ENCODE data around the gene RPL9.
"Not testable (repeated sequence)": the region's sequence is repeated elsewhere in the genome, so short reads cannot be mapped to it uniquely, and the experiment has no call there.

The RPL9 gene

DNA sequence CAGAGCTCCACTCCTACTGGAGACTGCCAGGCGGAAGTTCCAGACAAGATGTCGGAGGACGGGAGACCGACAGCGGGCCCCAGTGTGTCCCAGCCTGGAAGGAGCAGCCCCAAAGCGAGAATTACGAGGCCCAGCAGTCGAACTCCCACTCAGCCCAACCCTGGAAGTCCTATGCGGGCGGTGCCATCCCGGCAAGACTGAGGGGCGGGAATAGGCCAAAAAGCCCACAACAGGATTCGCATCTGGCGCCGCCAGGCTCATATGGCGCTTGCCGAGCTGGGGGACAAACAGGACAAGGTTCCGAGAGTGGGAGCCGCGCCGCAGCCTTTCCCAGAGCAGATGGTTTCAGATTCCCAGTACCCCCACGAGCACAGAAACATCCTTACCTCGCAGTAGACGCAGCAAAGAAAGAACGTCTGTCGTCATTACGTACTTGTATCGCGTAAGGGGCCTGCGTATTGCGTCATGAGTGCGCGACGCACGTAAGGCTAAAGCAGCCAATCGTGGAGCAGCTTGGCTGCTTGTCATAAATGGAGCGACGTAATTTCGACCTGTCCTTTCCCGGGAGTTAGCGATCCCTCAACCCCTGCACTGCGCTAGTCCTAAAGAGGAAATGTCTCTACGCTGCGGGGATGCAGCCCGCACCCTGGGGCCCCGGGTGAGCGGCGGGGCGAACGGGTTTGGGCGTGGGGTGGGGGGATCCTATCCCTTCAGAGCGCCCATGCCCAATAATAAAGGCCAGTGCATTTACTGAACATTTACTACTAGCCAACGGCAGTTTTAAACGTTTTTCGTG, at the start of gene RPL9, which contains the start of gene LIAS:
TSS of gene RPL9 (minus strand) at position 418 of the 796 bp plus-strand sequence. CDS start 483 bp downstream, outside the sequence.
TSS of gene LIAS (plus strand) at position 552 of the 796 bp plus-strand sequence. CDS start at position 614, 62 bp downstream.
- peak; percentile 84 to 86 (median 86) for DNase-seq (ENCODE audit: low read depth in 3 of 3, low spot score in 1 of 3)

DNA sequence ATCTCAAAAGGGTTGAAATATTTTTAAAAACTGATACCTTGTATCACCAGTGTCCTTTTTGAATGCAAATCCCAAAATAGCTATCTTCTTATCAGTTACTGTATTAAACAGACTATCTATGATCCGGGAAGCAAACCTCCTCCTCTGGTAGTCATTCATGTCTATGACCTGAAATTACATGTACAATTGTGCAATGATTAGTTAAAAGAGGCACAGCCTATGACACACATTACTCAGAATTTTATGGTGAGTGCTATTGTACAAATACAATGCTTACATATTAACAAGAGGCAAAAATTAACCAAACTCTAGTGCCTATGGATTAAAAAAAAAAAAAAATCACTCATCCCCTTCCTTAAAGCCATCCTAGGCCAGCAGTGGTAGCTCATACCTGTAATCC, 46.9 kb upstream of the RPL9 start:
- DNase-seq (ENCODE audit: low read depth in 3 of 3, low spot score in 1 of 3), result no peak

DNA sequence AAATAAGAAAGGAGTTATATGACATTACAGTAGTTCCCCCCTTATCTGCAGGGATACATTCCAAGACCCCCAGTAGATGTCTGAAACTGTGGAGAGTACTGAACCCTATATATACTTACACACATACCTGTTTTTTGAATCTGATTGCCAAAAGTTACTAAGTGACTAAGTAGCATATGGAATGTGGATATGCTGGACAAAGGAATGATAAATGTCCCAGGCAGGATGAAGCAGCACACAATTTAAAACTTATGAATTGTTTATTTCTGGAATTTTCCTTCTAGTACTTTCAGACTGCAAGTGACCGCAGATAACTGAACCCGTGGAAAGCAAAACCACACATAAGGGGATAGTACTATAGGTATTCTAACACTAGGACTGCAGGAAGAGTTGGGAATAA, 45.8 kb upstream of the RPL9 start:
- DNase-seq (ENCODE audit: low read depth in 3 of 3, low spot score in 1 of 3), result no peak

DNA sequence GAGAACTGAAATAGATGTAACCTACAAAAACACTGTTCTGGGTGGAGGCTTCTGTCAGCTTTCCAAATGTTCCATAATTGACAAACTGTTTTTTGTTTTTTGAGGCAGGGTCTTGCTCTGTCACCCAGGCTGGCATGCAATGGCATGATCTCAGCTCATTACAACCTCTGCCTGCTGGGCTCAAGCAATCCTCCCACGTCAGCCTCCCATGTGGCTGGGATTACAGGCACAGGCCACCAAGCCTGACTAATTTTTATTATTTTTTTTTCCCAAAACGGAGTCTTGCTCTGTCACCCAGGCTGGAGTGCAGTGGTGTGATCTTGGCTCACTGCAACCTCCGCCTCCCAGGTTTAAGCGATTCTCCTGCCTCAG, 43.9 kb upstream of the RPL9 start:
- DNase-seq (ENCODE audit: low read depth in 3 of 3, low spot score in 1 of 3), result not testable (repeated sequence)

DNA sequence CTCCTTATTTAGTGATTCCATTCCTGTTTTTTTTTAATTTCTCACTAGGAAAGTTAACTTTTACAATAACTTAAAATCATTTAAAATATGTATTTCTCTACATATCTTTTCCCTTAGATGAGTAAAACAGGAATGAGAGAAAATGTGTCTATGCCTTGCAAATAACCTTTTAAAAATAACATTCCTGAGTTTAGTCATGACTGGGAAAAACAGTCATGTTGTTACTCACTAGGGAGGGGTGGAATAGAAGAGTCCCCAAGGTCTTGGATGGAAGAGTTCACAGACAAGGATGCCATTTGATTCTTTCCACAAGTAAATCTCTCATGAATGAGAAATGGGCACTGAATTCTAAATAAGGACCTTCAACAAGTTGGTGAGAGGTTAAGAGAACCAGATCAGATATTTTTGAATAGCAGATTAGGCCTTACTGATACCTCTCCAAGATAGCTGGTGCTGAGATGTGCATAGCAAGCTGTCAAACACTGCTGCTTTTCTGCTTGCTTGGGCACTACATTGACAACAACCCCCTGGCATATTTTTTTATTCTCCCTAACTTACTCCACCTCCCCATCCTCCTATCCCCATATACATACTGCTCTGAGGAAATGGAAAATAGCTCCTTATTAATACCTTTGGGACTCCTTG, 43.4 kb upstream of the RPL9 start:
- DNase-seq (ENCODE audit: low read depth in 3 of 3, low spot score in 1 of 3), result no peak

DNA sequence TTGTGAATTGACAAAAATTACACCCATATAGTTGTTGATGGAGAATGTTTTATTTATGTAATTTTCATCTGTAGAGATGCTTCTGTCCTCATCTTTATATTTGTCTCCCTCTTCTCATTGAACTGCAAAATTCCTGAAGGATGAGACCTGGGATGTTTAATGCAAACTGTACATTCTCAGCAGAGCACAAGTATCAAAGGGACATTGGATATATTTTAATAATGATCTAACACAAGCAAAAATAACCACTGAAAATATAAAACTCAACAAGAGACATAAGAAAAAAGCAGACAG, 40.0 kb upstream of the RPL9 start:
- DNase-seq (ENCODE audit: low read depth in 3 of 3, low spot score in 1 of 3), result no peak

DNA sequence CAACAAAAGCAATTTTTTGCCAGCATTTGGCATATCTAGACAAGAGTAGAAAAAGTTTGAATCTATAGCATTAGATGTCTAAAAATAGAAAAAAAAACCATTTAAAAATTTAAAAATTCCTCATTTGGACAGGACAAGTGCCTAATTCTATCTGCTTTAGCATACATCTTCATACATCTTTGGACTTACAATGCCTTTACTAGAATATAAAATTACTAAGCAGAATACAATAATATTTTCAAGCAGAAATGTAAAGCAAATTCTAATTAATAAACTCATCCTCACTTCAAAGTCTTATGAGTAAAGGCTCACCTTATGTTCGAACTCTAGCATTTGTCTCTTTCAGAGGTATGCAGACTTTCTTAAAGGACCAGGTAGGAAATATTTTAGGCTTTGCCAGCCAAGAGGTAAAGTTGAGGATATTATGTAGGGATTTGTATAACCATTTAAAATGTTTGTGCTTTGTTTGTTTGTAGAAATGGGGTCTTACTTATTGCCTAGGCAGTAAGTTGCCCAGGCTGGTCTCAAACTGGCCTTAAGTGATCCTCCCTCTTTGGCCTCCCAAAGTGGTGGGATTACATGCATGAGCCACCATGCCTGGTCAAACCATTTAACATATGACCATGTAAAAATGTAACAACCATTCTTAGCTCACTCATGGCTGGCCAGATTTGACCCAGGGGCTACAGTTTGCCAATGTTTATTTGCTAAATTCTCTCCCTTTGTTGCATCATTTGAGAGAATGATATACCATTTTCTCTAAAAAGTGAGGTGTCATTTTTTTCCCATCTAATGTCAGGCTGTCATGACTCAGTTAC, 39.4 kb upstream of the RPL9 start:
- DNase-seq (ENCODE audit: low read depth in 3 of 3, low spot score in 1 of 3), result no peak

DNA sequence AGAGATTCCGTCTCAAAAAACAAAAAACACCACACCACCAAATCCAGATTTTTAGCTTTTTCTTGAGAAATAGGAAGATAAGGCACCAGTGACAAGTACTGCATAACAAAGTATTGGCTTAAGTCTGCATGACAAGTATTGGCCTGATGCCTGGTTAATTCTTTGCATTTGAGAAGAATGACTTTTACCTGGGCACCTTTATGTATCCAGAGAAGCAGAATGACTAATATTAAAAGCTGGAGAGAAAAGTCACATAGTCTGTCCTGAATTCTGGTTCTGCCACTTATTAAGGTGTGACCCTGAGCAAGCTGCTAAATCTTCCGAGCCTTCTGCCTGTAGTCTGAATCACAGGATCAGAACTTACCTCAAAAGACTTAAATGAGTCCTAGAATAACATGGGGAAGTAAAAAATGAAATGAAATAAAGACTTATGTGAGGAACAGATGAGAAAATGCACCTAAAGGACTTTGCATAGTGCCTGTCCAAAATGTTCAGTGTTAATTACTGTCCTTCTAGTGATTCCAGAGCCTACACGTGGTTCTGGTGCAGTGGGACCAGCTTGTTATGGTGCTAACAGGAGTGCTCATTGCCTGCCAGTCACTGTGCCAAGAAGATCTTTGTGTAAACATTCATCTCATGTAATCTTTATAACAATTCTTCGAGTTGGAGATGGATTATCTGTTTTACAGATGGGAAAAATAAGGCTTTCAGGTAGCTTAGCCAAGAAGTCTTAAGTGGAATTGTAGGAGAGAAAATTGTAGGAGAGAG, 36.9 kb upstream of the RPL9 start:
- DNase-seq (ENCODE audit: low read depth in 3 of 3, low spot score in 1 of 3), result no peak

DNA sequence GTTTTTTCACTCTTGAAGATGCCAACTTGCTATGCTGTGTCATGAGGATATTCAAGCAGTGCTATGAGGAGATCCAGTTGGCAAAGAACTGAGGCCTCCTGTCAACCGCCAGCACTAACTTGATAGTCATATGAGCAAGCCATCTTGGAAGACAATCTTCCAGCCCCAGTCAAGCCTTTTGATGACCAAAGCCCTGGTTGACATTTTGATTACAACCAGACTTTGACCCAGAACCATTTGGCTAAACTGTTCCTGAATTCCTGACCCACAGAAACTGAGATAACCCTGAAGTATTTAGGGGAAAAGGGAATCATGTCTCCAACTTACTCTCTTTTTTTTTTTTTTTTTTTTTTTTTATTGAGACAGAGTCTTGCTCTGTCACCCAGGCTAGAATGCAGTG, 35.6 kb upstream of the RPL9 start:
- no peak for DNase-seq (ENCODE audit: low read depth in 3 of 3, low spot score in 1 of 3)

DNA sequence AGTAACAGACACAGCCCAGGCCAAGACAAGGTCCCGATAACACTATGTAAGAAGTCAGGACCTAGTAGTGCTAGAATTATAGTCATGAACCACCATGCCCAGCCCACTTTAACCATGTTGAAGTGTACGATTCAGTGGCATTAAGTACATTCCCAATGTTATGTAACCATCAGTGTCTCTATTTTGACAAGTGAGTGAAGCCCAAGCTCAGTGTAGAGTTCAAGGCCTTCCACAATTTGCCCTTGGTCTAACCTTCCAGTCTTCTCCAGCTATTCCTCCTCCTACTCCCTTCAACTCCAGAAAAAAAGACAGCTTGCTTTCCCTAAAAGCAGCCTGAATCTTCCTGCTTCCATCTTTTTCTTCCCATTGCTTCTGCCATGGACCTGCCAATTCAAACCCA, 31.6 kb upstream of the RPL9 start:
- DNase-seq (ENCODE audit: low read depth in 3 of 3, low spot score in 1 of 3), result no peak

DNA sequence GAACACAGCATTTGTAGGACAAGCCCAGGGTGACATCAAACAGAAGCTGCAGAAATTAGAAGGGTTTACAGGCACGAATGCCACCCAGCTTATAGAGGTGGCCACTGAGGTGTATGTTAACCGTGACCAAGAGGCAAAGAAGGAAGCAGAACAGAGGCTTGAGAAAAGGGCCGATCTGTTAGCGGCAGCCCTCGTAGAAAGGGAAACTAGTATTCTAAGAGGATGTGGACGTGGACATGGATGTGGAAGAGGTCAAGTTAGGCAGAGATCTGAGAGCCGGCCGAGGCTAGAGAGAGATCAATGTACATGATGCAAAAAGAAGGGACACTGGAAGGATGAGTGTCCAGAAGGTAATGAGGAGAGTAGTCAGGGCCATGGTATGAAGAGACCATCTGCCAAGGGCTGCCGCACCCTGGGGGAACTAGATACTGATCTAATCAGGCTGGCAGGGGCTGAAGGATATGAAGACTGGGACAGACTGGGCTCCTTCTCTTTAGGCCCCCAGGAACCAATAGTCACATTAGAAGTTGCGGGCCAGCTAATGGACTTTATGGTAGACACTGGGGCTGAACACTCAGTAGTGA, 27.6 kb upstream of the RPL9 start:
- no peak for DNase-seq (ENCODE audit: low read depth in 3 of 3, low spot score in 1 of 3)

DNA sequence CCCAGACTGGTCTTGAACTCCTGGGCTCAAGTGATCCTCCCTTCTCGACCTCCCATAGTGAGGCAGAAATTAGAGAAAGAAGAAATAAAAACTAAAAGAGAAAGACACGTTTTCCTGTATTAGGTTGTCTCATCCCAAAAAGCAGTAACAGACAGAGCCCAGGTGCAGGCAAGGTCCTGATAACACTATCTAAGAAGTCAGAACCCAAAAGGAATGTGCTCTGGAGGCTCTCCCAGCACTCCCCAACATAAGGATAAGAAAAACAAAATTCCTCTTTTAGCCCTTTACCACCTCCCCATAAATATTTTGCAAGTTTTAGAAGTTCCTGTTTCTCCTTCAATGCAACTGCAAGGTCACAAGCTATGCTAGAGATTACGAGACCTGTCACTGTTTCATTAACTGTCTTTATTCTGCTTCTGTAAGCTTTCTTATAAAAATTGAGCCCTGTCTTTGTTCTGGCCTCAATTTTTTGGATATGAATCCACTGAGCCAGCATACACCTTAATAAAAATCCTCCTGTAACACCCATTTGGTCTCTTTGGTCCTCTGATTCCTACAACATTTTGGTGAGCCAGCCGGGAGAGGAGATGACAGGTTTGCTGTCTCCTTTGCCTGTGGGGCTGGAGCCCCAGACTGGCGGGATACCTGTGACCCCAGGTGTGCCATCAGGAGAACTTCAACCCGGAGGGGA, 26.0 kb upstream of the RPL9 start:
- no peak for DNase-seq (ENCODE audit: low read depth in 3 of 3, low spot score in 1 of 3)

DNA sequence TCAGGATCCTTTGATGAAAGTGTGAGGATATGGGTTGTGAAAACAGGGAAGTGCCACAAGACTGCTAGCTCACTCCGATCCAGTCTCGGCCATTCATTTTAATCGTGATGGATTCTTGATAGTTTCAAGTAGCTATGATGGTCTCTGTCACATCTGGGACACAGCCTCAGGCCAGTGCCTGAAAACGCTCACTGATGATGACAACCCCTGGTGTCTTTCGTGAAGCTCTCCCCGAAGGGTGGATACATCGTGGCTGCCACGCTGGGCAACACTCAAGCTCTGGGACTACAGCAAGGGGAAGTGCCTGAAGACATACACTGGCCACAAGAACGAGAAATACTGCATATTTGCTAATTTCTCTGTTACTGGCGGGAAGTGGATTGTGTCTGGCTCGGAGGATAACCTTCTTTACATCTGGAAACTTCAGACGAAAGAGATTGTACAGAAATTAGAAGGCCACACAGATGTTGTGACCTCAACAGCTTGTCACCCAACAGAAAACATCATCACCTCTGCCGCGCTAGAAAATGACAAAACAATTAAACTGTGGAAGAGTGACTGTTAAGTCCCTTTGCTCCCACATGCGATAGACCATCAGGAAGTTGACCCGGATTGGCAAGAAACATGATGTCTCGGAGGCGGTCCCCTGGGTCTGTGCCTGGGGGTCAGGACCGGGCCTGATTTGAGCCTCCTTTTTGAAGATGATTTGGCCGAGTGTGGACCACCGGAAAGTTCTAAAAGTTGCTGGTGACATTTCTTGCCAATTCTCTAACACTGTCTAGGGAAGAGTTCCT, 22.4 kb upstream of the RPL9 start:
- no peak for DNase-seq (ENCODE audit: low read depth in 3 of 3, low spot score in 1 of 3)

DNA sequence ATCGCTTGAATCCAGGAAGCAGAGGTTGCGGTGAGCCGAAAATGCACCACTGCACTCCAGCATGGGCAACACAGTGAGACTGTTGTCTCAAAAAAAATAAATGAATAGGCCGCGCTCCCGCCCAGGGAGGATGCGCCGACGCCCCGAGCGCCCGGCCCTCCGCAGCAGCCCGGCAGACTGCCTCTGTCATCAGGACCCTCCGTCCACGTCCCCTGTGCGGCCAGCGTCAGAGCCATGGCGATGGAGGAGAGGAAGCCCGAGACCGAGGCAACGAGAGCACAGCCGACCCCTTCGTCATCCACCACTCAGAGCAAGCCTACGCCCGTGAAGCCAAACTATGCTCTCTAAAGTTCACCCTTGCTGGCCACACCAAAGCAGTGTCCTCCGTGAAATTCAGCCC, 21.5 kb upstream of the RPL9 start:
- no peak for DNase-seq (ENCODE audit: low read depth in 3 of 3, low spot score in 1 of 3)

DNA sequence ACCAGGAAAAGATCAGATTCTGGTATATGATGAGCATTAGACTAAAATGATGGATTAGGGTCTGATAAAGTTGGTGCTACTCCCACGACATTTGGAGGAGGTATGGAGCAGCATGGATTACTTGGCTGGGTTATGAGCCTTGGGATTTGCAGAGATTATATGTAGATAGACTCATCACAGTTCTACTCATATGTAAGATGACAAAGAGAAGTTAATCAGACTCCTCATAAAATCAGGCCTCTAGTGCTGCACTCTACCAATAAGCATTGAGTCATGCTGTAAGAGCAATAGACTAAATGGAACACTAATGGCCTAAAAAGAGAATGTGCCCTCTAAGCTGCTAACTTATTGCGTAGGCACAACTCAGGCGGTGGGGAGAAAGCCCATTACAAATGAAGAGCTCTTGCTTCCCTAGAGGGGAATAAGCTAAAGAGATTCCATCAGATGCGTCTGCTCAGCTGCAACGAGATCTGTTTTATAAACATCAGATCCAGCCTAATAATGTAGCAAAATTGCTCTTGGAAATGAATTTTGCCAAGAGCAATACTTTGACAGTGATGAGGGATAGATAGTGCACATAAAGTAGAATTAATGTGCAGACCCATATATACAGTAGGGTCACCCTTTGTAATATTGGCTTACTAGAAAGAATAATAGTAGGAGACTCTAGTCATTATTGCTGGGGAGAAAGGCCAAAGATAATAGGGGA, 17.6 kb upstream of the RPL9 start:
- no peak for DNase-seq (ENCODE audit: low read depth in 3 of 3, low spot score in 1 of 3)

DNA sequence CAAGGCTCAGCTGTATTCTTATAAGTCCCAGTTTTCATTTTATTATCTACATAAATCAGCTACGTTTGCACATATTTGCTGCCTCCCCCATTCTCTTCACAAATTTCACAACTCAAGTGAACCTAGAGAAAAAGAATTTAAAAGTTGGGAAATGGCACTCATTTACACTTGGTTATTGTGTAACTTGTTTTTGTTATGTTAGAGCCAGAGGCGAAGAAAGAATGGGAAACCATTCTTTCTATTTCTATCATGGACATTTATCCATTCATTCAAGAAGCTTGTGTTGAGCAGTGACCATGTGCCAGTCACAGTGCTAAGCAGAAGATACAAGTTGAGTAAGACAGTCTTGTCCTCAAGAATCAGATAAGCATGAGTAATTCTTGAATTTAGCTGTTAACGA, 13.7 kb upstream of the RPL9 start:
- DNase-seq (ENCODE audit: low read depth in 3 of 3, low spot score in 1 of 3), result no peak

DNA sequence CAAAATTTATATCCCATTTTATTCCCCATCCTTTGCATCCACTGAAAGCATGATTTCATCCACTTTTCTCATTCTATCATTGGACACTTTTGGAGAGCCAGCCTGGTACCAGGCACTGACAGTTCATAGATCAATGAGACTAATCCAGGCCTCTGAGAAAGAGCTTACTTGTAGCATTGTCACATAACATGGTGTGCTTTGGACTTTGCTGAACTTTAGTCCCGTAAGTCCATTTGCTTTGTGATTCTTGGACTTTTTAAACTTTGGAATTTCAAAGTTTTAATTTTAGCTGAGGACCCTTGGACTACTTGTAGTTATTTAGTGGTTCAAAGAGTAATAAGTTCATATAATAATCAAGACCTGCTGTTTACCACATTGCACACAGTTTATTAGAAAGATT, 11.7 kb upstream of the RPL9 start:
- no peak for DNase-seq (ENCODE audit: low read depth in 3 of 3, low spot score in 1 of 3)

DNA sequence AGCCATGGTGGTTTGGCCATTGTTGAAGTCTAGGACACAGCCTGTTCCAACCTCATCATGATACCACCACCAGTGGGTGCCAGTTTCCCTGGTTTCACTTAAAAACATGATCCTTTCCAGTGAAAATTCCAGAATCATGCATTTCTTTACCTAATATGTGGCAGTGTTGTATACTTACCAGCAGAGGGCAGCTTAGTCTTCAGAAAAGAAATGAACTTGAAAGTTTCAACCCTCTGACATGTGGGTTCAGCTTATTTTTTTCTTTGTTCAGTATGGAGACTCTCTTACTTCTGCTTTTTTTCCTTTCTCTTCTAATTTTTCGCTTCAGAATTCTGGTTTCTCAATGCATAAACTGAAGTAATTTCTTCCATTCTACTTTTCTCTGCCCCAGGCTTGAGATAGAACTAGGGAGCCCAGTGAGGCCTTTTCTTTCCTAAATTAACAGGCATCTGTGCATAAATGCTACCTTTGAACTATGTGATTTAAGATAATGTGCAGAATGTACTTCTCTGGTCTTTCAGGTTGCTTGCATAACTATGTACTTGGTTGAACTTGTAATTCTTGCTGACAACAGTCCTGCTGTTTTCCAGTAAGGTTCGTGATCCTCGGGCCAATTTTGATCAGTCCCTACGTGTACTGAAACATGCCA, 10.8 kb upstream of the RPL9 start:
- no peak for DNase-seq (ENCODE audit: low read depth in 3 of 3, low spot score in 1 of 3)

All from stimulated activated CD4-positive, alpha-beta T cell treated with anti-CD3 and anti-CD28 coated beads, TNF-alpha, amount 100 ng/mL, for 1 hour (primary cell).